Right ventricle myocardium inferior (tissue), 1 donor: ENCODE results near the gene STX1A. TPM values are rescaled to one million over a fixed set of nuclear protein-coding genes. Genes with fewer than 3 reads are reported as not detected.
"Not testable (repeated sequence)": the region's sequence is repeated elsewhere in the genome, so short reads cannot be mapped to it uniquely, and the experiment has no call there.

Experiments used
- ATAC-seq: fragments of 200-7000 bp; cut with Tn5 transposase; one replicate; pipeline ENCODE4 v1.9.1; 2020; ENCODE audit warnings: mild to moderate bottlenecking, moderate library complexity
- DNase-seq: peaks from one replicate; pipeline ENCODE4 v3.0.0; 2021; ENCODE audit errors: missing footprints
- intact Hi-C: fragments of 100-400 bp; cut with DNase I; formaldehyde crosslinking; loops from one replicate; pipeline ENCODE4 v1.11.0; 2022
- microRNA-seq: library from miRNA; unstranded; fragments of <30 nt; microRNA quantifications from one replicate; pipeline ENCODE4 v1.2.0, GENCODE V29; 2020
- total RNA-seq: library from RNA; stranded (reverse); fragmentation: NEBNext Ultra II Directional; extraction: Animal tissue kit (Norgen Biotek cat#: 25700); gene quantifications from one replicate; pipeline ENCODE4 v1.2.1, GENCODE V29; 2021
- donor health status: DM: no; HTN: yes; CAD: no; lungs with severe emphysema.

Gene STX1A
- total RNA-seq, 1 donor from 2014 or later = 1.6 TPM

DNA sequence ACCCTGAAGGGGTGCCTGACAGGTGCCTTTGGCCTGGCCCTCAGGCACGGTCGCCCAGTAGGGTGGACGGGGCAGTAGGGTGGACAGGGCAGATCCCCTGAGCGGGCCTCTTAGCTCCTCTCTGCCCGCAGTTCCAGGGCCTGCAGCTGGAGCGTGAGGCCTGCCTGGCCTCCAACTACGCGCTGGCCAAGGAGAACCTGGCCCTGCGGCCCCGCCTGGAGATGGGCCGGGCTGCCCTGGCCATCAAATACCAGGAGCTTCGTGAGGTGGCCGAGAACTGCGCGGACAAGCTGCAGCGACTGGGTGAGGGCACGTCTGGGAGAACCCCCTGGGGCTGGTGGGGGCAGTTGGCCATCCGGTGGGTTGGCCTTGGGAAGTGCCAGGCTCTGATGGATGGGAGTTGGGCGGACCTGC is 50.2 kb downstream of the STX1A start:
- ATAC-seq (no peak), DNase-seq (peak; percentile 55)
- intact Hi-C loops = loop anchor here (5.0 kb wide), 1 partner anchor 53 kb away; no protein-coding TSS in a partner anchor

DNA sequence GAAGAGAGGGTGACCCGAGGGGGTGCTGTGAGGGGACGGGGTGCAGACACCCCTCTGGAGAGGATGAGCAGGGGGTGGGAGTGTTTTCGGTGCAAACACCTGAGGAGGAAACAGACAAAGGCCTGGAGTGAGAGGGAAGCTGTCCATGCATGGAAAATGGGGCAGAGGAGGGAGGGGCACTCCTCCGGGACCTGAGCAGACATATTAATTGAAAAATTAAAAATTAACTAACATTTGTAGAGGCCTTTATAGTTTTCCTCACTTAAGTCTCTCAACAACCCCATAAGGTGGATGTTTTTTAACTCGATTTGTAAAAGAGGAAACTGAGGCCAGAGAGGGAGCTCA is 50.6 kb downstream of the STX1A start:
- DNase-seq (peak; percentile 7), ATAC-seq (no peak)
- intact Hi-C loops = loop anchor here (5.0 kb wide), 1 partner anchor 53 kb away; no protein-coding TSS in a partner anchor

DNA sequence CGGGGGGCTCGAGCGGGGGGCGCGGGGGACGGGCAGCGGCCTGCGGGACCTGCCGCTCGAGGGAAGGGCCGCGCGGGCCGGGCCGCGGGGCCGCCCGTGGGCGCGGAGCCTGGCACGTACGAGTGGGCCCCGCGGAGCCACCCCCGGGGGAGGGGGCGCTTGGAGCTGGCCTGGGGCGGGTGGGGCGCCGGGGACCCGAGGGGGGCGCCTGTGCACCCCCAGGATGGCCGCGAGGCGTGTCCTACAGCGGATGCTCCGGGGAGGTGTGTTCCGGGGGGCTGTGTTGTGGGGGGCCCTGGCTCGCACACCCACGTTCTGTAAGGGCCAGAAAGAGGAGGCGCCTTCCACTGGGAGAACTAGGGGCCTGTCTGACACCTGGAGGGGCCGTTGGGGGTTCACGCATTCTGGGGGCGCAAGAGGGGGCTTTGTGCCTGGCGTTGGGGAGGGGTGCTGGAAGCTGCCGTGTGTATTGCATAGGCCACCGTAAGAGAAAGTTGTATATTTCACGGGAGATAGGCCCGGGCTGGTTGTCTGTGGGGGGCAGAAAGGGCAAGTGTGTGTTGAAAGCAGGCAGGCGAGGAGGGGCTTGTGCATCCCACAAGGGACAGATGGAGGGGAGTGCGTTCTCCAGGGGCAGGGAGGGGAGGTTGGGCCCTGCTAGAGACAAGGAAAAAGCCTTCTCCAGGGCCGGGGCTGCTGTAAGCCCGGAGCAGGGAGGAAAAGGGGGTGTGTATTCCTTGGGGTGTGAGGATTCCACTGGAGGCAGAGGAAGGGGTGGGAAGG is 51.2 kb downstream of the STX1A start:
- ATAC-seq = no peak
- intact Hi-C loops = loop anchor here (5.0 kb wide), 1 partner anchor 54 kb away; no protein-coding TSS in a partner anchor
- peak; percentile 39 for DNase-seq

DNA sequence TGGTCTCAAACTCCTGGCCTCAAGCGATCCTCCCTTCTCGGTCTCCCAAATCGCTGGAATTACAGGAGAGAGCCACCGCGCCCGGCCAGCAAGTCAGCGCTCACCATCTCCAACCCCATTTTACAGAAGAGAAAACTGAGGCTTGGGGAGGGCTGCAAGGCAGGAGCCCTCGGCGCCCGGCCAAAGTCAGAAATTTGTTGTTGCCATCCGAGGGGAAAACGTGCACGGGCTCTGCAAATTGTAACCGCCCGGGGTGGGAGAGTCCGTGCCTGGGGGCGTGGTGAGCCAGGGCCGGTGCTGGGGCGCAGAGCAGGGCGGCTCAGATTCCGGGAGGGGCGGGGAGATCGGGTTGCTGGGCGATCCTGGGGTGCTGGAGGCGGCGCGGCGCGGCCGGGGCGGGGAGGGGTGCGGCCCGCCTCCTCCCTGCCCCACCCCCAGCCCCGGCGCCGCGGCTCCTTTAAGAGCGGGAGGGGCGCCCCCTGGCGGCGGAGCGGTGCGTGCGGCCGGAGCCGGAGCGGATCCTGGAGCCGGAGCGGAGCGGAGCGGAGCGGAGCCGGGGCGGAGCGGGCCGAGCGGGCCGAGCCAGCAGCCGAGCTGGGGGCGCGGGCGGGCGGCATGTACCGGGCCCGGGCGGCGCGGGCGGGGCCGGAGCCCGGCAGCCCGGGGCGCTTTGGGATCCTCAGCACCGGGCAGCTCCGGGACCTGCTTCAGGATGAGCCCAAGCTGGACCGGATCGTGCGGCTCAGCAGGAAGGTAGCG is 51.9 kb downstream of the STX1A start, which contains the start of gene VPS37D:
Gene VPS37D, plus strand, starts transcription at position 488 of the 759 bp plus-strand sequence. Its CDS starts 128 bp downstream, at position 616.
- peak; percentile 97 for ATAC-seq
- DNase-seq = peak; percentile 96
- intact Hi-C loops = loop anchor here (1.0 to 5.0 kb wide), 2 partner anchors 16 to 55 kb away; partner anchors contain the start of genes BUD23 and DNAJC30

DNA sequence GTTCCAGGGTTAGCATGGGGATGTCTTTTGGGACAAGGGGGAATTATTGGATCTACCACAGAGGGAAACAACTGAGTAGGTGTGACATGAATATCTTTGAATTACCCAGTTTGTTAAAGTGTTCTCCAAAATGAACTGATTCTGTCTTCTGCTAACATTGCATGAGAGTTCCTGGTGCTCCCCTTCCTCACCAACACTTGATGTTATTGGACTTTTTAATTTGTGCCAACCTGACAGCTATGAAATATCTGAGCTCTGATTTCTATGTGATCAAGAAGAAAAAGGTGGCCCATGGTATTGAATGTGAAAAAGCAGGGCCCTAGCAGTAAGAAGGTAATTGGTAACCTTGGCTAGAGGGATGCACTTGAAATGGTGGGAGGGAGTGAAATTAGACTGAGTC is 56.4 kb downstream of the STX1A start:
- ATAC-seq (no peak), DNase-seq (no peak)
- intact Hi-C loops = no loop called here

DNA sequence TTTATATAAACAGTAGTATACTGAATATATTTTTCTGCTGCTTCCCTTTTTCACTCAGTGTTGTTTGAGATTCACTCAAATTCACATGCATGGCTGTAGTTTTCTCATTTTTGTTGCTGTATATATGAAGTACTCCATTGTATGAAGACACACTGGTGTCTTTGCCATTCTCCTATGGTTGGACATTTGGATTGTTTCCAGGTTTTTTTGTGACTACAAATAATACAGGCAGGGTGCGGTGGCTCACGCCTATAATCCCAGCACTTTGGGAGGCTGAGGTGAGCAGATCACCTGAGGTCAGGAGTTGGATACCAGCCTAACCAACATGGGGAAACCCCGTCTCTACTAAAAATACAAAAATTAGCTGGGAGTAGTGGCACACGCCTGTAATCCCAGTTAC is 58.9 kb downstream of the STX1A start:
- ATAC-seq, DNase-seq, intact Hi-C loops: not testable (repeated sequence)

DNA sequence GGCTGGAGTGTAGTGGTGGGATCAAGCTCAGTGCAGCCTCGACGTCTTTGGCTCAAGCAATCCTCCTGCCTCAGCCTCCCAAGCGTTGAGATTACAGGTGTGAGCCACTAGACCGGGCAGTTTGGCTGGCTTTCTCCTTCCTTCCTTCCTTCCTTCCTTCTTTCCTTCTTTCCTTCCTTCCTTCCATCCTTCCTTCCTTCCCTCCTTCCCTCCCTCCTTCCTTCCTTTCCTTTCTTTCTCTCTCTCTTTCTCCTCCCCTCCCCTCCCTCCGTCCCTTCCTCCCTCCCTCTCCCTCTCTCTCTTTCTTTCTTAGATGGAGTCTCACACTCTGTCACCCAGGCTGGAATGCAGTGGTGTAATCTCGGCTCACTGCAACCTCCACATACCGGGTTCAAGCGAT is 59.5 kb downstream of the STX1A start:
- DNase-seq = no peak
- intact Hi-C loops = no loop called here
- ATAC-seq = no peak

DNA sequence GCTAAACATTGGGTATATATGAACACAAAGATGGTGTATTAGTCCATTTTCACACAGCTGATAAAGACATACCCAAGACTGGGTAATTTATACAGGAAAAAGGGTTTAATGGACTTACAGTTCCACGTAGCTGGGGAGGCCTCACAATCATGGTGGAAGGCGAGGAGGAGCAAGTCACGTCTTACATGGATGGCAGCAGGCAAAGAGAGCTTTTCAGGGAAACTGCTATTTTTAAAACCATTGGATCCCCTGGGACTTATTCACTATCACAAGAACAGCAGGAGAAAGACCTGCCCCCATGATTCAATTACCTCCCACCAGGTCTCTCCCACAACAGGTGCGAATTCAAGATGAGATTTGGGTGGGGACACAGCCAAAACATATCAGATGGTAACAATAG is 64.2 kb downstream of the STX1A start:
- DNase-seq, intact Hi-C loops, ATAC-seq: not testable (repeated sequence)

DNA sequence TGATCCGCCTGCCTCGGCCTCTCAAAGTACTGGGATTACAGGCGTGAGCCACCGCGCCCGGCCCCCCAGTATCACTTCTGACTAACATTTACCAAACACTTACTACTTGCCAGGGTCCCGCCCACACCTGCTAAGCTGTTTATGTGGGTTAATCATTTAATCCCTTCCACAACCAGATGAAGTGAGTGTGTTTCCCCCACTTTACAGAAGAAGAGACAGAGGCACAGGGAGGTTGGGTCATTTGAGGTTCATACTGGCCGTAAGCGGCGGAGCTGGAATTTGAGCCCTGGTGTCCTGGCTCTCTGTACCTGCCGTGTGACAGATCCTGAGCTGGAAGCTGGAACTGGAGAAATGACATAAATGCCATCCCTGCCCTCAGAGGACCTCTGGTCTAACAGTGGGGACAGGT is 66.9 kb downstream of the STX1A start:
- no peak for DNase-seq

DNA sequence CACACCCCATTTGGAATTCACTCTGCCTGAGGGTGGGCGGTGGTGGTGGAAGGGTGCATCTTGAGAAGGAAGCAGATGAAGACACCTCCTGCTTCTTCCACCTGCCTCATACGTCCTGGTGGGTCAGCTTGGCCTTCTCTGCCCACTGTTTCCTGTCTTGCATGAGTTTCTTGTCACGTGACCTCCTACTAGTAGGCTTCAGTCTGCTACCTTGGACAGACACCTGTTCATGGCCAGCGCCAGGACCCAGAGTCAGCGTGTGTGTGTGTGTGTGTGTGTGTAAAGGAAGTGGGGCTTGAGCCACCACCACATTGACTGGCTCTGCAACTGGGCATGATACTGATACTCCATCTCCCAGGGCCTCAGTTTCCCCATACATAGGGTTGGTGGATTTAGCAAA is 68.9 kb downstream of the STX1A start:
- ATAC-seq = no peak
- no peak for DNase-seq
- intact Hi-C loops = no loop called here

More for the DNA sequence above, 66.9 kb downstream of the STX1A start:
- no peak for ATAC-seq
- intact Hi-C loops = no loop called here

DNA sequence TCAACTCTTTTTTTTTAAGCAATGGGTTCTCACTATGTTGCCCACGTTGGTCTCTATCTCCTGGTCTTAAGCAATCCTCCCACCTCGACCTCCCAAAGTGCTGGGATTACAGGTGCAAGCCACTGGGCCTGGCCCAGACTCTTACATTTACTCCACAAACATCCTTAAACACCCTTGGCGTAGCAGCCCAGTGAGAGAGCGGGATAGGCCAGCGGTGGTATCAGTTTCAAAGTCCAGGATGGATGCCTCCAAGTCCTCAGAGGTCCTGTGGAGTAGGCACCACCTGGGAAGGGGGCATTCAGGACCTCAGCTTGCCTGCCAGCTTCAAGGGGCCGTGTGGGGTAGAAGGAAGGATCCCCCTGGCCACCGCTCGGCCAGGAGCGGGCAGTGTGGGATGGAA is 69.9 kb downstream of the STX1A start:
- DNase-seq (no peak), ATAC-seq (no peak)
- intact Hi-C loops = no loop called here

Small RNA genes within 50 kb of the gene (microRNA-seq; reads per million reads assigned to microRNA genes)
- gene MIR4284 = not detected

Other genes starting within 250 kb of the STX1A start
- gene BAZ1B, start 197.4 kb downstream of the STX1A start, total RNA-seq = 40.9 TPM
- gene BCL7B, start 162.0 kb downstream of the STX1A start, total RNA-seq = 71.5 TPM
- 10.4 TPM for gene TBL2, start 141.1 kb downstream of the STX1A start, total RNA-seq
- 6.4 TPM for gene MLXIPL, start 95.1 kb downstream of the STX1A start, total RNA-seq
- 3.0 TPM for gene VPS37D, start 51.8 kb downstream of the STX1A start, total RNA-seq
- gene DNAJC30, start 36.2 kb downstream of the STX1A start, total RNA-seq = 13.8 TPM
- gene BUD23, start 36.1 kb downstream of the STX1A start, total RNA-seq = 81.1 TPM
- 21.5 TPM for gene ABHD11, start 19.1 kb upstream of the STX1A start, total RNA-seq
- not detected for gene CLDN3, start 50.6 kb upstream of the STX1A start, total RNA-seq
- gene CLDN4, start 111.3 kb upstream of the STX1A start, total RNA-seq = not detected
- 0.27 TPM for gene METTL27, start 122.8 kb upstream of the STX1A start, total RNA-seq
- not detected for gene TMEM270, start 141.5 kb upstream of the STX1A start, total RNA-seq